NCI-H2171 (cell line): ENCODE data around the gene MSX1.

ENCODE experiments used
- DNase-seq: peaks from one replicate; lab custom pipeline; 2025; lab: John Stamatoyannopoulos, UW

Gene MSX1

DNA sequence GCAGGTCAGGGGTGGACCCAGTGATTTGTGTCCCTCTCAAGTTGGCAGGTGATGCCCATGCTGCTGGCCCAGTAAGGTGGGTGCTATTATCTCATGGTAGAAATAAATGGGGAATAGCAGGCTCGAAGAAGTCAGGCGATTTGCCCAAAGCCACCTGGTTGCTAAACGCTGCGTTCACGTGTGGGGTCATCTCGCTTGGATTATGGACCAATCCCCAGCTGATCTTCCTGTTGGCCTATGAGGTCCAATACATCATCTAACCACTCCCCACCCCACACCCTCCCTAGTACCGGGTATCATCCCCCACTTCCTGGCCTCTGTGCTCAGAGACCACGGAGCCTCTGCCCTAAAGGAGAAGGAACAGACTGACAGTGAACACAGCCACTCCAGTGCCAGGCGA lies 18.3 kb upstream of the MSX1 start:
- no peak for DNase-seq

GRCh38 chr4:4842476-4843441 lies 16.7 kb upstream of the MSX1 start:
- DNase-seq: no peak

DNA sequence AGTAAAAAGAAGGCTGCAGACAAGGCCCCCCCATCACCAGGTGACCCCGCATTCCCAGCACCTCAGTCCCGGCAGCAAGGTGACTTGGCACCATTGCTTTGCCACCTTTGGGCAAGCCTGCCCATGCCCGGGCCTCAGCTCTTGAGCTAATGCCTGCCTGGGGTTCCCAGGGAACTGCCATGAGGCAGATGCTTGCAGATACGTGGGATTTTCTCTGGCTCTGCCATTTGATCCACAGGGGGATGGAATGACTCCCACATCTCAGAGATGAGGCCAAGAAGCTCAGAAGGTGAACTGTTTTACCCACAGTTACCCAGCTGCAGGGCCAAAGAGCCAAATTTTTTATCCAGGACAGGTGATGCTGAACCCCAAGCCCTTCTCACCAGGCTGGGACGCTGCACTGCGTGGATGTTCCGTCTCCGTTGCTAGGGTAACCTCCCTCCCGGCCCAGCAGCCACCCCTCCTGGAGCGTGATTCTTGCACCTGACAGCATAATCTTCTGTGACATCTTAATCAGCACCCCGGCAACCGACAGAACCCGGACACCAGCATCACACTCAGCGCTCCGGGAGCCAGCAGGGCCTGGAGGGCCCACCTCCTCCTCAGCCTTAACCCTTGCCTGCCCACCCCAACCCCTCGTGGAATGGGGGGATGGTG lies 15.7 kb upstream of the MSX1 start:
- DNase-seq: no peak

- DNase-seq: no peak
Measured at GRCh38 chr4:4845027-4845426, 14.4 kb upstream of the MSX1 start.

DNA sequence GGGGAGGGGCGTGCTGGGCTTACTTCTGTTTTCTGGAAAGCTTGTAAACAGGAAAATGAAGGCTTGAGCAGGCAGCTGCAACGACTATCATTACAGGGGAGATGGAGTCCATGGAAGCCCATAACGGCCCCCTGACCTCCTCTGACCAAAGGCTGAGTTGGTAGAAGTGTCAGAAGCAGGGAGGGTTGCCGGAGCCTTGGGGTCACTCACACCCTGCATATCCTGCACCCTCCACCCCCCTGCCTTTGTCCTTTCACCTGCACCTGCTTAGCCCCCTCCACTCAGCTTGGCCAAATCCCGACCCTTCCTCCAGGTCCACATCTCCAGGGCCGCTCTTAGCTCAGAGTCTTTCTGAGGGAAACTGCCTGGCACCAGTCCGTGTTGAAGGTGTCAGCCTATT lies 12.5 kb upstream of the MSX1 start:
- no peak for DNase-seq

DNA sequence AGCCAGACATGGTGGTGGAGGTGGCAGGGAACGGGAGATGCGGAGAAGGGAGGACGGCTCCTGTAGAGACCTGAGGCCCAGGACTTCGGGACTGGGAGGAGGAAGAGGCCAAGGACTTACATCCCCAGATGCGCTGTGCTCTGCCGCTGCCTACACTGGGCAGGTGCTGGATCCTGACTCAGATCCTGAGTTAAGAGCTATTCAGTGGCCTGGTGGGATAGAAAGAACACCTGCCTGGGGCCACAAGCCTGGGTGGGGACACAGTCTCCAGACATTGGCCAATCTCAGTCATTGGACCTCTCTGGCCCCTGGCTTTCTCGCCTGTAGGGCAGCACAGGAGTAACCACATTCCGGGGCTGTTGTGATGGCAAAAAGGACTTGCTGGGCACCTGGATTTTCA lies 10.9 kb upstream of the MSX1 start:
- DNase-seq: no peak

DNA sequence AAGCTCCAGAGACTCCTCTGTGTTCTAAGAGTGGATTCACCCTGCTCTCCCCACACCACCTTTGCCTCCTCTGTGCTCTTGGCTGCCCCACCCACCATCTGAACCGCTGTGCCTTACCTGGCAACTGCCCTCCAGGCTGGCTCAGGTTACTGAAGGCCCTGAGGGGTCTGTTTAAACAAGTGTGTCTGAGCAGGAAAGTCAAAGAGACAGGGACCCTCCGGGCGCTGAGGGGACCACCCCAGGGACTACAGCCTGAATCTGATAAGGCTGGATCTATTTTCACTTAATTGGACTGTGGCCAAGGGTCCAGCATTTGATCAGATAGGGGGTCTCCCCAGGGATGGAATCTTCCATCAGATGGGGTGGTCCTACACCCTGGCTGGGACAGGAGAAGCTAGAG lies 10.4 kb upstream of the MSX1 start:
- no peak for DNase-seq

DNA sequence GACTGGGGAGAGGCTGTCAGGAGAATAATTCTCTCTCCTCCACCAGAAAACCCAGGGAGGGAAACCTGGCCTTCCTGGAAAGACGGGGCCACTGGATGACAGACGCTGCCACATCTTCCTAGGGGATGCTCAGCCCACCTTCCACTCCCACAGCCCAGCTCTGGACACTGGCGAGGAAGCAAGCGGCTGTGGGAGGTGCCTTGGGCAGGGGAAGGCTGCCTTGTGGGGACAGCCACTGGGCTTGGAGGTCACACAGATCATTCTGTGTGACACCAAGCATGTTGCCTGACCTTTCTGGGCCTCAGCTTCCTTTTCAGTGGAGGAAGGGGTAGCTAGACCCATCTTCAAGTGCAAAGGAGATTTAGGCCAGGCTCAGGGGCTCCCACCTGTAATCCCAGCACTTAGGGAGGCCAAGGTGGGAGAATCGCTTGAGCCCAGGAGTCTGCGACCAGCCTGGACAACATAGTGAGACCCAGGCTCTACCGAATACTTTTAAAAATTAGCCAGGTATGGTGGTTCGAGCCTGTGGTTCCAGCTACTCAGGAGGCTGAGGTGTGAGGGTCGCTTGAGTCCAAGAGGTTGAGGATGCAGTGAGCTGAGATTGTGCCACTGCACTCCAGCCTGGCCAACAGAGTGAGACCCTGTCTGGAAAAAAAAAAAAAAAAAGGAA lies 9.8 kb upstream of the MSX1 start:
- DNase-seq: no peak

DNA sequence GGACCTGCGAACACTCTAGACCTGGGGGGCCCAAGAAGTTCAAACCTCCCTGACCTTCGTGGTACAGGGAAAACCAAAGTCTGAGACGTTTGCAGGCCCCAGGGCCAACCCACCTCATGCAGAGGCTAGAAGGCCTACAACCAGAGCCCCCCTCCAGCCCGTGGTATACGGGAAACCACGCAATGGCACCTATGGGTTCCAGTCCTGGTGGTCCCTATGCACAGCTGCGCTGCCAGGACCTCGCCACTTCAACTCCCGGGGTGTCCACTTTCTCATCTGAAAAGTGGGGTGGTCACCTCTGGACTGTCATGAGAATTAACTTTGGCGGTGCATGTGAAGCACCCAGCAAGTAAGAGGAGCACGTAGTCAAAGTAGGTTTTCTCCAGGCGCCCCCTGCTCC lies 8.4 kb upstream of the MSX1 start:
- no peak for DNase-seq

DNA sequence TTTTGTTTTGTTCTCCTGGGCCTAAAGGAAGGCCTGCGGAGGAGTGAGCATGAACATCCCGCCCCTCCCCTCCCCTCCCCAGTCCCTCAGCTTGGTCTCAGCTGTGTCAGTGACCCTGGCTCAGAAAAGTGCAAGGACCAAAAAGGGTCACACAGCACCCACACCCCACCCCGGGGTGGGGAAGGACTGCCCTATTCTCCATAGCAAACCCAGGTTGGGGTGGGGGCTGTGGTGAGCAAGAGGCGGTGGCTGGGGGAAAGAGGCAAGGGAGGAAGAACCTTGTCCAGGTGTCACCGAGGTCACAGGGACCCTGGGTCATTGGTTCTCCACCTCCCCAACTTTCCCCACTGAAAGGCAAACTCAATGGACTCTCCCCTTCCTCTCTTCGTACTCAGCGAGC lies 7.6 kb upstream of the MSX1 start:
- DNase-seq: no peak

DNA sequence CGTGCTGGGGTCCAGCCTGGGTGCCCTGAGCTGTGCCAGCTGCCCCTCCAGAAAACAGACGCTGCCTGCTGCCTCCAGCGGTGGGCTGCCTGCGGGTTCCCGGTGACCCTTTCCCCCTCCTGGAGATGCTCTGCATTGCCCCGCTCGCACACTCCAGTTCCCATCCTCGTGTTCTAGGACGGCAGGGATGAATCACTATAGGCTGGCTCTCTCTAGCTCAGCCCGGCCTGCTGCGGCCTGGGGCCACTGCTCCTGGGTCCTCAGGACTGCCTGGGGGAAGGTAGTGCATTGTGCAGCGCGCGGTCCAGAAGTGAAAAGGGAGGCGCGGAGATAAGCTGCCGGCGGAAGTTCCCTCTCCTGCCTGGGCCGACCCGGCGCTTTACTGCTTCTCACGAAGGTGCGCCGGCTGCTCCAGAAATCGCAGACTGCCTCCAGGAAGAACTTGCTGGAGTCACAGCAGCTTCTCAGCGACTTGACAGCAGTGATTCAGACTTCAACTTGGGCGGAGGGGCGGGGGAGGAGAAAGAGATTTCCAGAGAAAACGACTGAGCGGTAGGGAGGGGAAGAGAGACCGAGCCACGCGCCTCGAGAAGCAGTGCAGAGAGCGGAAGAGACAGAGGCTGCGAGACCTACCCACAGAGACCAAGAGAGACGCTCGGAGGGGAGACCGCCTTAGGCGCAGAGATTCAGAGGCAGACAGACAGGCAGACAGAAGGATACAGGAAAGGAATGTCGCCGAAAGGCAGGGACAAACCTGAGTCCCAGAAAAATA lies 6.7 kb upstream of the MSX1 start:
- no peak for DNase-seq

DNA sequence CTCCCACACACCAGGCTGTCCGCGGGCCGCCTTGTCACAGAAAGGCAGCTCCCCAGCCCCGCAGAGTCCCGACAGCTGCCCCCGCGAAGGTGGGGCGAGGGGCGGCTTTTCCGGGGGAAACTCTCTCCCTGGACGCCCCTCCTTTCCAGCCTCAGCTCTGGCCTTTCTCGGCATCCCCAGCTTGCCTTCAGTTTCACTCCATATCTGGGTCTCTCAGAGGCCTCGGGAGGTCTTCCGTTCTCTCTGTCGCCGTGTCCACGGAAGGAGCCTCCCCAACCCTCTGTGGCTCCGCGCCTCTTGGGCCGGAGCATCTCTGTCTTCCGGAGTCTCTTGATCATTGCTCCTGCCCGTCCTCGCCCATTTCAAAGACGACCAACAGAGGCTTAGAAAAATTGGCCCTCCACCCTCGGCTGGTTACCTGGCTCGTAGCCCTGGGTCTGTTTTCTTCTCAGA lies 6.1 kb upstream of the MSX1 start:
- DNase-seq: no peak

GRCh38 chr4:4853921-4854648 lies 5.4 kb upstream of the MSX1 start:
- no peak for DNase-seq

- no peak for DNase-seq
Measured at GRCh38 chr4:4854649-4855295, 4.7 kb upstream of the MSX1 start.

DNA sequence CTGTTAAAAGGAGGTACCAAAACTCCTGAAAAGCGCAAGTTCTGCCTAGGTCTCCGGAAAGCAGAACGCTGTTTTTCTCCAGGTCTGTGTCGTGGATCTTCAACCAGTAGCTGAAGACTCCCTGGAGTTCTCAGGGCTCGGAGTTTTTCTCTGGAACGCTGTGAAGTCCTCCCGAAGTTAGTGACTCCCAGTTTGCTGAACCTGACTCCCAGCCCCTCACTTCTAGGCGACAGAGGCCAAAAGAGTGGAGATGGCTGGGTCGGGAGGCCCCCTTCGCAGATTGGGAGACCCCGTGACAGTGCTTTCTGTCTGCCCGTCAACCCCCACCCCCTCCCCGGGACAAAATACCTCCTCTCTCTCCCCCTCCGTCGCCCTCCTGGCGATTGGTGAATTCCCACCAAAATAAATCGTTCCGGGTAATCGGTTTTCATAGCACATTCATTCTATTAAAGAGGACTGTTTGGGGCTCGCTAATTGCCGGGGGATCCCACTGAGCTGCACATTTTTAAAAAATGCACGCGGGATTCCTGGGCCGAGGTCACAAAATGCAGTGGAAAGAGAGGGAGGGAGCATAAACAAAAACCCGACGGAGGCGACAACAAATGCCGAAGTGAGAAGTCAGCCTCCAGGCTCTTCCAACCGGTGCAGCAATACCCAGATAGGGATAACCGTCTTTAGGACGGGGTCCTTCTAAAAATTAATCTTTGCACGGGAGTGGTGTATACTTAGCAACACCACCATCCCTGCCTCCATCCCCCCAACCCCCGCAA lies 4.0 kb upstream of the MSX1 start:
- DNase-seq: no peak

- no peak for DNase-seq
Measured at GRCh38 chr4:4856071-4857000, 3.1 kb upstream of the MSX1 start.

DNA sequence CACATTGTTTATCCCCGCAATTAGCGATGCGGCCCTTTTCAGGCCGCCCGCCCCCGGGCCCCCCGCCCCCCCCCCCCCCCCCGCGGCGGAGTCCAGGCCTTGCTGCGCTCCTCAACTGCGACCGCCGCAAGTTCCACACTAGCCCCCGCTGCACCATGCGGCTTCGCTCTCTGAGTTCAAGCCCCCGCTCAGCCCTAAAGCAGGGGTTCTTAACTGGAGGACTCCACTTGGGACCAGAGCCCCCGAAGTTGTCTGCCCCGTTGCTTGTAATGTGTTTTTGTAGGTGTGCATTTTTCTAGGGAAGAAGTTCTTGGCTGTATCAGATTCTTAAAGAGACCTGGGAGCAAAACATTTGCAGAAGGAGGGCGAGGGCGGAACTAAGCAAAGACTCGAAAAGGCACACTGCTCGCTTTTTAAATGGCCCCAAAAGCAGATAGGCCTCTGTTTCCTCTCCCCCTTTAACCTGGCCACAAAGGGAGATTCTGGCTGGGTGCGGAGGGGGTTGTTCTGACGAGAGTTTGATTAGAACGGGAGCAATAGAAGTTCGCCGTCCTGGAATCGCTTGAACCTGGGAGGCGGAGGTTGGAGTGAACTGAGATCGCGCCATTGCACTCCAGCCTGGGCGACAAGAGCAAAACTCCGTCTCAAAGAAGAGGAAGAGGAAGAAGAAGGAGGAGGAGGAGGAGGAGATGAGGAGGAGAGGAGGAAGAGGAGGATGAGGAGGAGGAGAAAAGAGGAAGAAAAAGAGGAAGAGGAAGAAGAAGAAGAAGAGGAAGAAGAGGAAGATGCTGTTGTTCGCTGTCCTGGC lies 2.3 kb upstream of the MSX1 start:
- DNase-seq: no peak
